AG08395 (cell line): ENCODE results near the gene TMEM250.

Experiments used
- DNase-seq: peaks from one replicate; pipeline ENCODE4 v3.0.0; 2012; ENCODE audit warnings: mixed read lengths, low spot score

Gene TMEM250

GRCh38 chr9:136132512-136133050 is 13.9 kb upstream of the TMEM250 start:
- DNase-seq, result no peak

GRCh38 chr9:136131629-136132511 is 13.2 kb upstream of the TMEM250 start:
- DNase-seq, result no peak

- no peak for DNase-seq
Observed at GRCh38 chr9:136129176-136129575, 10.5 kb upstream of the TMEM250 start.

GRCh38 chr9:136128436-136128835 is 9.8 kb upstream of the TMEM250 start:
- DNase-seq, result no peak

- DNase-seq, result no peak
Observed at GRCh38 chr9:136127313-136127712, 8.6 kb upstream of the TMEM250 start.

DNA sequence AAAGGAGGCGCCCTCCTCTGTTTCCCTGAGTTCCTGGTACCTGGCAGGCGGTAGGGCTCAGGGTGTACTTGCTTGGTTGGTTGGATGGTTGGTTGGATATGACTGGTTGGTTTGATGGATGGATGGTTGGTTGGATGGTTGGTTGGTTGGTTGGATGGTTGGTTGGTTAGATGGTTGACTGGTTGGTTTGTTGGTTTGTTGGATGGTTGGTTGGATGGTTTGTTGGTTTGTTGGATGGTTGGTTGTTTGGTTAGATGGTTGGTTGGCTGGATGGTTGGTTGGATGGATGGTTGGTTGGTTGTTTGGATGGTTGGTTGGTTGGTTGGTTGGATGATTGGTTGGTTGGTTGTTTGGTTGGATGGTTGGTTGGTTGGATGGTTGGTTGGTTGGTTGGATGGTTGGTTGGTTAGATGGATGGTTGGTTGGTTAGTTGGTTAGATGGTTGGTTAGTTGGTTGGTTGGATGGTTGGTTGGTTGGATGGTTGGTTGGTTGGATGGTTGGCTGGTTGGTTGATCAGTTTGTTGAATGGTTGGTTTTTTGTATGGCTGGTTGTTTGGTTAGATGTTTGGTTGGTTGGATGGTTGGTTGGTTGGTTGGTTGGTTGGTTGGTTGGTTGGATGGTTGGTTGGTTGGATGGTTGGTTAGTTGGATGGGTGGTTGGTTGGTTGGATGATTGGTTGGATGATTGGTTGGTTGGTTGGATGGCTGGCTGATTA is 6.5 kb upstream of the TMEM250 start:
- no peak for DNase-seq

DNA sequence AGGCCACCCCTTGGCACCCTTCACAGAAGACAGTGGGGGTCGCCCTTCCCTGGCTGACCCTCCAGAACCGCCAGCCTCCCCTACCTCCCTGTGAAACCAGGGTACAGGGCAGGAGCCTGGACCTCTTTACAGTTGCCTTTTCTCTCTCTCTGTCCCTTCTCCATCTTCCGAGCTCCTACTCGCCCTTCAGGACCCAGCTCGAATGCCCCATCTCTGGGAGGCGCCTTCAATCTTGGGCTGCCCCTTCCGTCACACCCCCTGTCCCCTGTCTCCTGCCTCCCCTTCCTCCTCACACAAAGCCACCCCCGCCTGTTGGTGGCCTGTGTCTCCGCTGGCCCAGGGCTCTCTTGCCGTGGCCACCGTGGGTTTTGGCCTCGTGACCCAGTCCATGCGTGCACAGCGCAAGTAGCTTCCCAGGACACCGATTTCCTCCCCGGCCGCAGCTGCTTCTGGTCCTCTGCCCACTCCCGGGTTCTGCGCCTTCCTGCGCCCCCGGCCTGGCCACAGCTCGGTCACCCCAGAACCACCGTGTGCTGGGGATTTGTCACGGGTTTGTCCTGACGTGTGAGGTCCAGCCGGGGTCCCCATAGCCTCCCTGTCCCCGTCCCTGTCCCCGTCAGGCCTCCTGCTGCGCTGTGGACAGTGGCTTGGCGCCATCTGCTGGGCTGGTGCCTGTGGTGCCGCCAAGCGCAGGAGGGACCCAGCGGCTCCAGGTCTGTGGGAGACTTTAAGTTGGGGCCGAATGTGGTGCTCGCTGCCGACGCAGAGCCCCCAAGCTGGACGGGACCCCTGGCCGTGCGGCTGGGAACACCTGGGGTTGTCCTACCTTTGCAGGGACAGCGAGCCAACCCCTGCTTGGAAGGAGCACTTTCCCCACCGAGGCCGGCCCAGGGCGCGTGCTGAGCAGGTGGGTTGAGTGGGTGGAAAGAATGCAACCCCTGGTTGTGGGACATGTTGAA is 4.0 kb upstream of the TMEM250 start:
- DNase-seq, result peak; percentile 78

- no peak for DNase-seq
Observed at GRCh38 chr9:136121801-136122200, 3.1 kb upstream of the TMEM250 start.

DNA sequence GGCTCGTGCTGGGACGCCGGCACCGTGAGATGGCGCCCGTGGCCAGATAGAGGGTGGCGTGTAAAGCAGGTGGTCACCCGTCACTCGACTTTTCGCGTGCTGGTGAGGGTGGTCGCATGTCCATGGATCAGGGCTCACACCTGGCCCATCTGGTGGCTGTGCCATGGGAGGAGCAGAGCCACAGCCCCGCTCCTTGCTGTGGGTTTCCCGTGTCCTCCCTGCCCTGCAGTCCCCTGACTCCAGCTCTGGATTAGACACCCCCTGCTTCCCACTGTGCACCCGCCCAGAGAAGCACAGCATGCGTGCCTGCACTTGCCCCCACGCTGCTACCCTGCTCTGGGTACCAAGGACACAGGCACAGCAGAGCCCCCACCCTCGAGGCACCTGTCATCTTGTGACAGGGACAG is 1.8 kb upstream of the TMEM250 start:
- DNase-seq, result no peak

DNA sequence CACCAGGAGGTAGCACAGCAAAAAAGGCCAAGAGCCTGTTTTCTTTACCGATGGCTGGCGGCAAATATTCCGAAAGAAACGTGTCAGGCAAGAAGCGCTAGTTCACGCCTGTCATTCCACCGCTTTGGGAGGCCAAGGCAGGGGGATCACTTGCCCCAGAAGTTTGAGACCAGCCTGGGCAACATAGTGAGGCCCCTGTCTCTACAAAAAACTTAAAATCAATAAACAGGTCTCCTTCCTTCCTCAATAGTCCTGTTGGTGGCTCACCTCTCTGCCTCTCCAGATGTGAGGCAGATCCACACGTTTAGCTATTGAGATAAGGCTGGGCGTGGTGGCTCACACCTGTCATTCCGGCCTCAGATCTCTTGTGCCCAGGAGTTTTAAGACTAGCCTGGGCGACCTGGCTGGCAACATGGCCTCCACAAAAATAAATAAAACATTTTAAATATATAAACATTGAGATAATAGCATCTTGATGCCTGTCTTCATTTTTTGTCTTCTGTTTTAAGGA is 1.3 kb upstream of the TMEM250 start:
- no peak for DNase-seq

GRCh38 chr9:136119061-136119882 is 597 bp upstream of the TMEM250 start:
- DNase-seq, result peak; percentile 51

GRCh38 chr9:136117916-136118319 is 757 bp downstream of the TMEM250 start:
- DNase-seq, result no peak

GRCh38 chr9:136117291-136117915 is 1.3 kb downstream of the TMEM250 start:
- DNase-seq, result no peak

GRCh38 chr9:136116360-136117098 is 2.1 kb downstream of the TMEM250 start:
- no peak for DNase-seq

GRCh38 chr9:136115641-136116359 is 2.9 kb downstream of the TMEM250 start:
- DNase-seq, result no peak

DNA sequence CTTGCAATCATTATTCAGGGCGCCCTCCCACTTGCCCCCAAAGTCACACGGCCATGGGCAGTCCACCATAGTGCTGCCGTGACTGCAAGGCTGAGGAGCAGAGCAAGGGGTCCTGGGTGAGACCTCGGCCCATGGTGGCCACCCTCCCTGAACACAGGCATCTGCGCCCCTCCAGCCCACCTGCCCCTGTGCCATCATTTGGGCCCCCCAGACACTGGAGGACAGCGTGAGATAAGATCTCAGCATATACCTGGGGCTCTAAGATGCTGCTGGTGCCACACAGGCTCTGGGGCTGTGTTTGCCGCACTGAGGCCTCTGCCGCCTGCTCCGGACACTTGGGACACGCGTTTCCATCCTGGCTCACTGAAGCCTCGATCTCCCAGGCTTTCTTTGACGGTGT is 3.5 kb downstream of the TMEM250 start:
- DNase-seq, result no peak

GRCh38 chr9:136114610-136115009 is 4.1 kb downstream of the TMEM250 start:
- no peak for DNase-seq

GRCh38 chr9:136112541-136112940 is 6.1 kb downstream of the TMEM250 start:
- DNase-seq, result no peak

DNA sequence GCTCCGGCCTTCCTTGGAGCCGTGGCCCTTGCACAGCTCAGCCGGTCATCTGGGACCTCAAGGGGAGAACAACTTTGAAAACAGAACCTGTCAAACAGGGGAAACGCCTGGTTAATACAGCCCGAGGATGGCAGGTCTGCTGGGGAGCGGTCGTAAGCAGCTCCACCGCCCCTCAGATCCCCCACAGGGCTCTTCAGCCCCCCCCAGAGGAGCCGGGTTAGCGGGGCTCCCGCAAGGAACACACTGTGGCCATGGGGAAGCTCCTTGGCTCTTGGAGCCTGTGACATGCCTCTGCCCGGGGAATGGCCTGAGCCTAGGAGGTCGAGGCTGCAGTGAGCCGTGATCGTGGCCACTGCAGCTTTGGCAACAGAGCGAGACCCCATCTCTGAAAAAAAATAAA is 6.8 kb downstream of the TMEM250 start:
- DNase-seq, result no peak
